ENCODE measurements around the gene MYL1.

- TF ChIP-seq CTCF (conservative IDR thresholded peaks at IDR 0.05; ENCODE audit: low read length) = no peak
- no peak for TF ChIP-seq EZH2phosphoT487 (IDR thresholded peaks at IDR 0.05; ENCODE audit: borderline replicate concordance)
These were observed 4.4 kb downstream of the MYL1 start for GRCh38 chr2:210310550-210310949.
